Type B pancreatic cell (in vitro differentiated cells): ENCODE results near the gene UPK1B. TPM values are rescaled to one million over a fixed set of nuclear protein-coding genes. Genes with fewer than 3 reads are reported as not detected.

Experiments
- DNase-seq: peaks from one replicate; pipeline ENCODE4 v3.0.0; 2021; ENCODE audit warnings: mixed read lengths; ENCODE audit not compliant: unreplicated experiment; ENCODE audit errors: extremely low spot score
- H3K27ac Mint-ChIP-seq: 2 replicates; pipeline ENCODE4 v1.8.0; 2021; ENCODE audit warnings: mild to moderate bottlenecking, mixed read lengths
- H3K27me3 Mint-ChIP-seq: 2 replicates; pipeline ENCODE4 v1.8.0; 2021; ENCODE audit warnings: mixed read lengths
- H3K36me3 Mint-ChIP-seq: 2 replicates; pipeline ENCODE4 v1.8.0; 2021; ENCODE audit warnings: mixed read lengths
- H3K4me1 Mint-ChIP-seq: one replicate; pipeline ENCODE4 v1.8.0; 2021; ENCODE audit warnings: mixed read lengths; ENCODE audit not compliant: unreplicated experiment
- H3K4me3 Mint-ChIP-seq: 2 replicates; pipeline ENCODE4 v1.8.0; 2021; ENCODE audit warnings: mild to moderate bottlenecking, mixed read lengths
- H3K9me3 Mint-ChIP-seq: 2 replicates; pipeline ENCODE4 v1.8.0; 2021; ENCODE audit warnings: mixed read lengths
- total RNA-seq: library from RNA; stranded (reverse); gene quantifications from 2 replicates; pipeline ENCODE4 v1.2.1, GENCODE V29; 2021; ENCODE audit warnings: low replicate concordance
- TF ChIP-seq, protein P1 (sequence below): fragments of 200-600 bp; sonication (generic); conservative IDR thresholded peaks from 2 replicates; pipeline ENCODE4 v1.5.0; 2021; ENCODE audit warnings: antibody characterized with exemption, mild to moderate bottlenecking

The UPK1B gene
- total RNA-seq, 1 donor from 2014 or later: 49.2 TPM

DNA sequence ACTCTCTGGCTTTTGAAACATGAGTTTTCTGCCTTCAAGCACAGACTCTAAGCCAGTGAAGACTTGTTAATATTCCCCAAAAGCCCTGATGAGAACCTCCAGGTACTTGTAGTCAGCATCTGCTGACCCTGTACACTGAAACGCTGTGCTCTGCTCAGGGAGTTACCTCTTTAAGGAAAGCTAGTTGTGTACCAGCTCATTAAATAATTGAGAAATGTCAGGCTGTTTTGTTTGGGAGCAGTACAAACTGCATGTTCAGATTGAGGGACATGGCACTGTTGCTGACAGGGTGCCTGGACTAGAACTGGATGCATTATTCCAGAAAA, 21.7 kb downstream of the UPK1B start:
- Mint-ChIP-seq H3K27ac (no peak overlapping the region), H3K4me3 (no peak overlapping the region), H3K9me3 (no peaks in the 10 kb centered on the region), H3K27me3 (no peaks in the 10 kb centered on the region), H3K4me1 (no peaks in the 10 kb centered on the region), H3K36me3 (no peaks in the 10 kb centered on the region)
- no peak for DNase-seq
- TF ChIP-seq, protein P1, sequence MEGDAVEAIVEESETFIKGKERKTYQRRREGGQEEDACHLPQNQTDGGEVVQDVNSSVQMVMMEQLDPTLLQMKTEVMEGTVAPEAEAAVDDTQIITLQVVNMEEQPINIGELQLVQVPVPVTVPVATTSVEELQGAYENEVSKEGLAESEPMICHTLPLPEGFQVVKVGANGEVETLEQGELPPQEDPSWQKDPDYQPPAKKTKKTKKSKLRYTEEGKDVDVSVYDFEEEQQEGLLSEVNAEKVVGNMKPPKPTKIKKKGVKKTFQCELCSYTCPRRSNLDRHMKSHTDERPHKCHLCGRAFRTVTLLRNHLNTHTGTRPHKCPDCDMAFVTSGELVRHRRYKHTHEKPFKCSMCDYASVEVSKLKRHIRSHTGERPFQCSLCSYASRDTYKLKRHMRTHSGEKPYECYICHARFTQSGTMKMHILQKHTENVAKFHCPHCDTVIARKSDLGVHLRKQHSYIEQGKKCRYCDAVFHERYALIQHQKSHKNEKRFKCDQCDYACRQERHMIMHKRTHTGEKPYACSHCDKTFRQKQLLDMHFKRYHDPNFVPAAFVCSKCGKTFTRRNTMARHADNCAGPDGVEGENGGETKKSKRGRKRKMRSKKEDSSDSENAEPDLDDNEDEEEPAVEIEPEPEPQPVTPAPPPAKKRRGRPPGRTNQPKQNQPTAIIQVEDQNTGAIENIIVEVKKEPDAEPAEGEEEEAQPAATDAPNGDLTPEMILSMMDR: no peak

DNA sequence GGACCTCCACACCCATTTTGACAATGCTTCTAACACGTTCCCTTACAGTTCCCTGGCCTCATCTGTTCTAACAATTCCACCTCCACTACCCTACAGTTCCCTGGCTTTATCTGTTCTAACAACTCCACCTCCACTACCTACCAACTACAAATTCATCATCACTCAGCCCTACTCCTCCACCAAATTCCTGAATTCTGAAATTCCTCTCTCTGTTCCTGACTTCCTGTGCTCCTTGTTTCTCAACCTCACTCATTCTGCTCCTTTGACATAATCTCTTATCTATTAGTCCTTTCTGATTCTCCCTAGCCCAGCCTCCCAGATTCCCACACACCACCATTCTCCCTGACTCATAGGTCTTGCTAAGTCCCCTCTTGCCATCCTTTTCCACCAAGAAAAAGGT, 22.5 kb downstream of the UPK1B start:
- TF ChIP-seq, protein P1: no peak
- H3K27ac Mint-ChIP-seq: no peak overlapping the region
- no peak for DNase-seq
- H3K27me3 Mint-ChIP-seq: no peaks in the 10 kb centered on the region
- no peaks in the 10 kb centered on the region for H3K4me1 Mint-ChIP-seq
- H3K4me3 Mint-ChIP-seq: no peak overlapping the region
- H3K36me3 Mint-ChIP-seq: no peaks in the 10 kb centered on the region
- no peaks in the 10 kb centered on the region for H3K9me3 Mint-ChIP-seq

GRCh38 chr3:119205209-119205608, 31.8 kb downstream of the UPK1B start:
- no peaks in the 10 kb centered on the region for H3K9me3 Mint-ChIP-seq
- no peaks in the 10 kb centered on the region for H3K27me3 Mint-ChIP-seq
- H3K36me3 Mint-ChIP-seq: peaks cover 20% of the 10 kb centered on the region
- no peak overlapping the region for H3K27ac Mint-ChIP-seq
- TF ChIP-seq, protein P1: no peak
- H3K4me3 Mint-ChIP-seq: no peak overlapping the region
- peaks cover under 1% of the 10 kb centered on the region for H3K4me1 Mint-ChIP-seq
- DNase-seq: no peak

DNA sequence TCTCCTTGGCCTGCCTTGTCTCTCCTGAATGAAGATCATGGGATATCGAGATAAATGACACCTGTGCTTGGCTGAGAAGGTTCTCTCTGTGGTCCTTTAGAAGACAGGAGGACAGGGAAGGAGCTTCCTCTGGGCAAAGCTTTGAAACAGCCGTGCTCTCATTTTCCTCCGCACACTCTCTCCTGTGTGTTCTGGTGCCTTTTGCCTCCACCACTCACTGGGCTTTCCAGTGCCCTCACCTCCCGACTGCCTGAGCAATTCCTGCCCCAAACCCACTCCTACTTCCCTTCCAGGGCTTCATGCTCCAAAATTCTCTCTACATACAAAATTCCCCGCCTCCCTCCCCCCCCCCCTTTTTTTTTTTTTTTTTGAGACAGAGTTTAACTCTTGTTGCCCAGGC, 32.3 kb downstream of the UPK1B start:
- Mint-ChIP-seq H3K27me3 (no peaks in the 10 kb centered on the region), H3K36me3 (peaks cover 24% of the 10 kb centered on the region), H3K9me3 (no peaks in the 10 kb centered on the region), H3K4me1 (peaks cover 4% of the 10 kb centered on the region), H3K27ac (no peak overlapping the region), H3K4me3 (no peak overlapping the region)
- TF ChIP-seq, protein P1: no peak
- no peak for DNase-seq

DNA sequence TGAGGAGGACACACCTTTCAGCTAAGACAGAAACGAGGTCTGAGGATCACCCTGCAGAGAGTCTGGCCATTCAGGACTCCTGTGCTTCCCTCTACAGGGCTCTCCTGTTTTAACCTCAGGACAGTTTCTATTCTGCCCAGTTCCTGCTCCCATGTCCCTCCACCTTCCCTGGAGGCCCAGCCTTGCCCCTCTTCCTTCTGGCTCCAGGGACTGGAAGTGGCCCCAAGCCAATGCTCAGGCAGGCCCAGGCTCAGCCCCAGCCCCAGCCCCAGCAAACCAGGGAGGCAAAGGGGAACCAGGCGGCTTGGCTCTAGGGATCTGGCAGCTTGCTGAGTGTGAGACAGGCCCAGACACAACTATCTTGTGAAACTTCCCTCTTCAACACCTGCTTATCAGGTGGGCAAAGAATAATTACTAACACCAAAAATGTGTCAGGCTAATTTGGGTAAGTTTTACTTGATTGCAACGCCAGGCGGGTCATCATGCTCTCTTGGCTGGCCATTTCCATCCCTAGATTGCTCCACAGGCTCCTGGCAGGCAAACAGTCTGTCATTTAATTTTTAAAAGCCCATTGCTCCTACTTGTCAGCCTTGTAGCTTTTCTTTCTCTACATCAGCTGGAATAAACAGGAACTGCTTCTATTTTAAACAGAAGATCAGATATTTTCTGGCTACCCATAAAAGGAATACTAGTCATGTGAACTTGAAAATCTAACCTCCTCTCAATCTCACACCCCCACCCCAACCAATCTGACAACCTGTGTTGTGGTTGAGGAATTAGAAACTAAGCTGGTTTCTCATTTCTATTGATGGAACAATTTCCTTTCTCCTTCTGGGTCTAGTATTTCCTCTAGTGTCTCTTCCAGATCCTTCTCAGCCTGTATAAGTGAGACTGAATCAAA, 33.5 kb downstream of the UPK1B start:
- peaks cover 10% of the 10 kb centered on the region for H3K4me1 Mint-ChIP-seq
- peak overlapping the region; percentile 24 for H3K27ac Mint-ChIP-seq
- TF ChIP-seq, protein P1: no peak
- H3K9me3 Mint-ChIP-seq: no peaks in the 10 kb centered on the region
- H3K36me3 Mint-ChIP-seq: peaks cover 31% of the 10 kb centered on the region
- no peaks in the 10 kb centered on the region for H3K27me3 Mint-ChIP-seq
- H3K4me3 Mint-ChIP-seq: no peak overlapping the region
- no peak for DNase-seq
